Testis (tissue), 3 donors: ENCODE data around the gene FAM193B. TPM values are rescaled to one million over a fixed set of nuclear protein-coding genes. Genes with fewer than 3 reads are reported as not detected.

Source experiments
- DNase-seq: peaks from one replicate; pipeline ENCODE4 v3.0.0-alpha.2; 2019
- H3K27ac ChIP-seq, 2 donors: fragments of 200-600 bp; sonication (generic); one replicate each; pipeline ENCODE4 v1.5.1; 2019
- H3K27me3 ChIP-seq: fragments of 200-600 bp; sonication (generic); one replicate; pipeline ENCODE4 v1.5.1; 2019
- H3K36me3 ChIP-seq: fragments of 200-600 bp; sonication (generic); one replicate; pipeline ENCODE4 v1.5.1; 2017; ENCODE audit warnings: low read depth; ENCODE audit errors: missing control alignments
- H3K4me1 ChIP-seq: fragments of 200-600 bp; sonication (generic); one replicate; pipeline ENCODE4 v1.5.1; 2019
- H3K4me3 ChIP-seq, 2 donors: fragments of 200-600 bp; sonication (generic); one replicate each; pipeline ENCODE4 v1.5.1; 2017 to 2019
- H3K9me3 ChIP-seq: fragments of 200-600 bp; sonication (generic); one replicate; pipeline ENCODE4 v1.5.1; 2017
- POLR2A ChIP-seq: fragments of 450-650 bp; IDR thresholded peaks from one replicate; pipeline ENCODE4 v1.6.1; 2017; ENCODE audit warnings: antibody characterized with exemption, mild to moderate bottlenecking, moderate library complexity
- WGBS, 2 donors: methylation state at CpG; one replicate each; pipeline ENCODE4 v1.1.5; 2018; 5-methylcytosine and 5-hydroxymethylcytosine counted together
- intact Hi-C: fragments of 100-400 bp; cut with DNase I; formaldehyde crosslinking; loops from one replicate; pipeline ENCODE4 v1.15.1; 2023; ENCODE audit warnings: low total_unique reads
- polyA plus RNA-seq: library from polyadenylated mRNA; stranded (reverse); fragments of 350-450 nt; fragmentation: Illumina TruSeq; extraction: RNeasy Lipid Tissue Mini Kit (QIAGEN cat#74804); gene quantifications from one replicate; pipeline ENCODE4 v1.2.3, GENCODE V29; 2014; ENCODE audit warnings: low read depth, low replicate concordance; ENCODE audit not compliant: insufficient read depth
- total RNA-seq, 2 donors: library from RNA; depleted of rRNA; stranded (reverse); fragments of >200 nt; gene quantifications; one replicate each; pipeline ENCODE4 v1.2.3, GENCODE V29; 2016
- TF ChIP-seq, protein P1 (sequence below), 3 experiments: fragments of 450-650 bp in 2 of 3; fragments of 200-600 bp in 1 of 3; sonication (generic) in 1 of 3; IDR thresholded peaks; one replicate each; pipeline ENCODE4 v1.5.1; 2016 to 2019; ENCODE audit warnings: antibody characterized with exemption in 3 of 3, mild to moderate bottlenecking in 2 of 3, moderate library complexity in 1 of 3

FAM193B gene
- total and polyA plus RNA-seq, 3 donors from 2014 or later, result 81.3 to 157 (median 111) TPM

DNA sequence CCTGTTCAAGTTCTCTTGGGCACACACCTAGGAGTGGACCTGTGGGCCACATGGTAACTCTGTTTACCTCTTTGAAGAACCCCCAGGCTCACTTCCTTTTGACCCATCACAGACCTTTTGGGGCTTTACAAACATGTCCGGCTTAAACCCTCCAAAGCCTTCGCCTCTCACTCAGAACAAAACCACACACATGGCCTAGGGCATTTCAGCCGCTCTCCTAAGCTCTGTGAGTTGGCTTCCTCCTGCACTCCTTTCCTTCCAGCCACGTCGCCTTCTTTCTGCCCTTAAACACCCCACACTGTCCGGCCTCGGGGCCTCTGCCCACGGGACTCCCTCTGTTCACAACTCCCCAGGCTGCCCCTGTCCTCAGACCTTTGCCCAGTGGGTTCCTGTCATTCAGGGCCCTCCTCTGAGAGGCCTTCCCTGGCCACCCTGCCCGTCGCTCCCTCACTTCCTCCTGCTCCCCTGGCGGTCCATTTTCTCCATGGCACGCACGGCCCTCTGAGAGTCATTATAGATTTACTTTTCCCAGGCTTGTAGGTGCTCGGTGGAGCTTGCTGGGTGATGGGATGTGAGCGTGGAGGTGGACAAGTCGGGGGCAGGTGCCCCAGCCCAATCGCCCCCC lies 46.7 kb downstream of the FAM193B start:
- WGBS, 2 donors, result 88 to 92% methylated on average over 17 of the region's 17 CpGs
- Histone ChIP-seq H3K4me1 (peaks cover 2% of the 10 kb centered on the region), H3K27me3 (no peaks in the 10 kb centered on the region), H3K4me3 (no peak overlapping the region), H3K36me3 (no peaks in the 10 kb centered on the region), H3K27ac (no peak overlapping the region), H3K9me3 (no peaks in the 10 kb centered on the region)
- DNase-seq, result no peak
- TF ChIP-seq, protein P1, sequence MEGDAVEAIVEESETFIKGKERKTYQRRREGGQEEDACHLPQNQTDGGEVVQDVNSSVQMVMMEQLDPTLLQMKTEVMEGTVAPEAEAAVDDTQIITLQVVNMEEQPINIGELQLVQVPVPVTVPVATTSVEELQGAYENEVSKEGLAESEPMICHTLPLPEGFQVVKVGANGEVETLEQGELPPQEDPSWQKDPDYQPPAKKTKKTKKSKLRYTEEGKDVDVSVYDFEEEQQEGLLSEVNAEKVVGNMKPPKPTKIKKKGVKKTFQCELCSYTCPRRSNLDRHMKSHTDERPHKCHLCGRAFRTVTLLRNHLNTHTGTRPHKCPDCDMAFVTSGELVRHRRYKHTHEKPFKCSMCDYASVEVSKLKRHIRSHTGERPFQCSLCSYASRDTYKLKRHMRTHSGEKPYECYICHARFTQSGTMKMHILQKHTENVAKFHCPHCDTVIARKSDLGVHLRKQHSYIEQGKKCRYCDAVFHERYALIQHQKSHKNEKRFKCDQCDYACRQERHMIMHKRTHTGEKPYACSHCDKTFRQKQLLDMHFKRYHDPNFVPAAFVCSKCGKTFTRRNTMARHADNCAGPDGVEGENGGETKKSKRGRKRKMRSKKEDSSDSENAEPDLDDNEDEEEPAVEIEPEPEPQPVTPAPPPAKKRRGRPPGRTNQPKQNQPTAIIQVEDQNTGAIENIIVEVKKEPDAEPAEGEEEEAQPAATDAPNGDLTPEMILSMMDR (IDR thresholded peaks at IDR 0.05), result no peak
- TF ChIP-seq POLR2A, result no peak
- intact Hi-C loops, result loop anchor here (10.0 kb wide), 1 partner anchor 113 kb away; no protein-coding TSS in a partner anchor

- intact Hi-C loops, result loop anchor here (10.0 kb wide), 1 partner anchor 112 kb away; no protein-coding TSS in a partner anchor
Observed at GRCh38 chr5:177507165-177507564, 47.2 kb downstream of the FAM193B start.

DNA sequence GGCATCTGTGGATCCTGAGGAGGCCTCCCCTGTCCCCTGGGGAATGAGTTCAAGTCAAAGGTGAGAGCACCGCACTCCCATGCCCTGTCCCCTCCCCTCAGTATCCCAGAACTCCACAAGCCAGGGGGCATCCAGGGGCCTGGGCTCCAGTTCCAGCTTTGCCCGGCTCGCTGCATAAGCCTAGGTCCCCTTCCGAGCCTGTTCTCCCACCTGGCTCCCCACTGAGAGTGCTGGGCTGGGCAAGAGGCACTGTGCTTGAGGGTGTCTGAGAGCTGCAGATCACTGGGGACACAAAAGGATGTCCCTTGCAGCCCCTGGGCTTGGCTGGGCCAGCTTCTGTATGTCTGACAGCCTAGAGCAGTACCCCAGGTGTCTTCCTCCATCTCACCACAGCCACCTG lies 49.3 kb downstream of the FAM193B start:
- 90 to 98% methylated on average over 2 to 4 of the region's 4 CpGs for WGBS, 2 donors
- peaks cover 19% of the 10 kb centered on the region for H3K4me1 ChIP-seq
- no peaks in the 10 kb centered on the region for H3K9me3 ChIP-seq
- no peaks in the 10 kb centered on the region for H3K27me3 ChIP-seq
- TF ChIP-seq POLR2A, result no peak
- TF ChIP-seq, protein P1 (IDR thresholded peaks at IDR 0.05), result no peak
- no peaks in the 10 kb centered on the region for H3K36me3 ChIP-seq
- intact Hi-C loops, result loop anchor here (10.0 kb wide), 1 partner anchor 110 kb away; no protein-coding TSS in a partner anchor
- no peak overlapping the region for H3K27ac ChIP-seq
- DNase-seq, result no peak
- H3K4me3 ChIP-seq, result no peak overlapping the region

More at GRCh38 chr5:177507165-177507564, 47.2 kb downstream of the FAM193B start:
- no peaks in the 10 kb centered on the region for H3K9me3 ChIP-seq
- peaks cover 2% of the 10 kb centered on the region for H3K4me1 ChIP-seq
- 85 to 90% methylated on average over 9 of the region's 9 CpGs for WGBS, 2 donors
- no peak overlapping the region for H3K4me3 ChIP-seq
- H3K27ac ChIP-seq, result no peak overlapping the region
- no peaks in the 10 kb centered on the region for H3K36me3 ChIP-seq
- no peaks in the 10 kb centered on the region for H3K27me3 ChIP-seq
- TF ChIP-seq, protein P1 (IDR thresholded peaks at IDR 0.05), result no peak
- no peak for TF ChIP-seq POLR2A
- no peak for DNase-seq

DNA sequence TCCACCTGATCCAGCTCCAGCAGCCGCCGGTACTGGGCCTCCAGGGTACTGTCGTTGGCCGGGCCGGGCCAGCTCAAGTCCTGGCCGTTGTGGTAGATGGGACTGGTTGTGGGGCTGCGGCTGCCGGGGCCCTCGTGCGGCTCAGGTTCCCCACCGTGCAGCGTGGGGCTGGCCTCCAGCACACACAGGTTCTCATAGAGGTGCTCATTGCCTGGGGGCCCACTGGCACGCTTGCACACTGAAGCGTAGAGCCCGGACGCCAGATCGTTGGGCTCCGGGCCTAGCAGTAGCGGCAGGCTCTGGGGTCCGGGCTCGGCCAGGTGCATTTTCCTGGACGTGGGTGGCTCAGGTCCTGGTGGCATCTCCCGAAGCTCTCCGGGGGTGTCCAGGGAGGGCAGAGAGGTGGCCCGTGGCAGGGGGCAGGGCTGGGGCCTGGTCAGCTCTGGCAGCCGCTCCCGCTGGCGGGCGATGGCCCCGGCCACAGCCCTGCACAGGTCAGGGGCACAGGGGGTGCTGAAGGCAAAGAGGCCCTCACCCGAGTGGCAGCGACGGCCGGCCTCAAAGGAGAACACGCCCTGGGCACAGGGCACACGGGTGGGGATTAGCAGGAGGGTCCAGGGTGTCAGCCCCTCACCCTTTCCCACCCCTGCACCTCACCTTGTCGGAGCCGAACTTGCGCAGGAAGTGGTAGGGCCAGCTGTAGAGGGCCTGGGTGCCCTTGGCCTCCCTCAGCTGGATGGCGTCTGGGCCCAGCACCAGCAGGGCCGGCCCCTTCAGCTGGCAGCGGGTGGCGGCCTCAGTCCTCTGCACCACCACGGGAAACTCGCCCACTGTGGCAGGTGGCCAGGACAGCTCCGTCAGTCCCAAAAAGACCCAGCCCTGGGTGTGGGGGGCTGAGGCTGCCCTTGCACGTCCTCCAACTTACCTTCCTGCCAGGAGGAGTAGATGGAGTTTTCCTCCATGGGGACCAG lies 50.0 kb downstream of the FAM193B start:
- DNase-seq, result no peak
- WGBS, 2 donors, result 92% methylated on average over 5 to 29 of the region's 47 CpGs
- H3K4me1 ChIP-seq, result peaks cover 22% of the 10 kb centered on the region
- intact Hi-C loops, result loop anchor here (10.0 kb wide), 1 partner anchor 110 kb away; no protein-coding TSS in a partner anchor
- H3K4me3 ChIP-seq, result no peak overlapping the region
- H3K36me3 ChIP-seq, result no peaks in the 10 kb centered on the region
- H3K27ac ChIP-seq, result no peak overlapping the region
- H3K9me3 ChIP-seq, result no peaks in the 10 kb centered on the region
- no peak for TF ChIP-seq POLR2A
- TF ChIP-seq, protein P1 (IDR thresholded peaks at IDR 0.05), result no peak
- H3K27me3 ChIP-seq, result no peaks in the 10 kb centered on the region
